ENCODE results near the gene MMAB.

The MMAB gene

DNA sequence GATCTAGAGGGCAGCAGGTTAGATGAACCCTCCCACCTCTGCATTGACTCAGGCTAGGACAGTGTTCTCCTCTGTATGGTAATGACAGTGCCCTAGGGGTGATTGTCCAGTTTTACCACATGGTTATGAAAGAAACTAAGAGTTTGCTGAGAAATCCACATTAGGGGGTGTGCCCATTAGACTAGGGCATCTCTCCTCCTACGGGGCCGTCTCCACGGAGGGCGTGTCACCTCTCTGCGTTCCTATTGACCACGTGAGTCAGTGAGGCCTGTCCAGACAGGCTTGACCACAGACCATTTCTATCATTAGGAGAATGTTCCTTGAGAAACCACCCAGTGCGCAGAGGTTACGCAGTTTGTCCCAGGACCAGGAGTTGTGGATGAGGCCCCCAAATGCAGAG lies 8.6 kb upstream of the MMAB start:
- DNase-seq, result no peak

DNA sequence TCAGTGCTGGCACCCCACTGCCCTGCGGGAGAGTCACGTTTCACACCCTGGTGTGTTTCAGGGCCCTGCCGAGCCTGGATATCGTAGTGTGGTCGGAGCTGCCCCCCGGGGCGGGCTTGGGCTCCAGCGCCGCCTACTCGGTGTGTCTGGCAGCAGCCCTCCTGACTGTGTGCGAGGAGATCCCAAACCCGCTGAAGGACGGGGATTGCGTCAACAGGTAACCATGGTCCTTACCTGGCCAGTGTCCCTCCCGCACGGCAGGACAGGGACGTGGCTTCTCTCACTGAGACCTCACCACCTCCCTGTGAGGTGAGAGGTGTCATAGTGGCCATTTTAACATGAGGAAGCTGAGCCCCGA lies 8.0 kb upstream of the MMAB start:
- no peak for DNase-seq

DNA sequence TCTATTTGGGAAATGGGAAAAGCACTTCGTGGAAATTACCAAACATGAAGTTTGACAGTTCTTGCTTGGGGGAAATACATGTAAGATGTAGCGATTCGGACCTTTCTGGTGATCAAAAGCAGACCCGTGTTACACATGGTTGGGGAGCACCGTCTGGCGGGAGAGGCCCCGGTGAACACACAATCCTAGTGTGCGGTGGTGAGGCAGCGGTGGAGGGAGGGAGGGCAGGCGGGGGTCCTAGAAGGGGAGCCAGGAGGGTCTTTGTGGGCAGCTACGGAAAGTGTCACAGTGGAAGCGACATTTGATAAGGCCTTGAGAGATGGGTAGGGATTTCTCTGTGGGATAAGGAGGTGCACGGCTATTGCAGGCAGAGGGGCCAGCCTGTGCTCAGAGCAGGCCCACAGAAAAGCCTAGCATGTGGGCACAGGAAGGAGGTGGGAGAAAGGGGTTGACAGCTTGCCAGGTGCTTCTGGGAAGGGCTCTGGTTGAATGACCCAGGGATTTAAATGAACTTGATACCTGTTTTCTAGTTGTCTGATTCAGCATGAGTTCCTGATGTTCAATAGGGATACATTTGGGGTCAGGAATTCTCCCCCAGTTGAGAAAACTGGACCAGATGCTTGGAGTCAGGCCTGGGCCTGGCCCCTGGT lies 7.5 kb upstream of the MMAB start:
- DNase-seq, result no peak

DNA sequence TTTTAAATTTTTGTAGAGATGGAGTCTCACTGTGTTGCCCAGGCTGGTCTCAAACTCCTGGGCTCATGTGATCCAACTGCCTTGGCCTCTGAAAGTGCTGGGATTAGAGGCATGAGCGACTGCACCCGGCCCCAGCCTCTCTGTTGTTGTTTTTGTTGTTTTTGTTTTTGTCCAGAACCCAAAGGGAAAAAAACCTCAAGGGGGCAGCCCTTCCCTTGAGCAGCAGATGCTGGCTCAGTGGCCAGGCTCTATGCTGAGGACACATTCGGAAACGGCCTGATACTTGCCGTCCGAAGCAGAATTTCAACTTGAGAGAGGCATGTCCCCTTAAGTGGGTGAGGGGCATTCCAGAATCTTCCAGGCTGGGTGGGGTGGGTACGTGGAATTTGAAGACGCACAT lies 7.0 kb upstream of the MMAB start:
- no peak for DNase-seq

DNA sequence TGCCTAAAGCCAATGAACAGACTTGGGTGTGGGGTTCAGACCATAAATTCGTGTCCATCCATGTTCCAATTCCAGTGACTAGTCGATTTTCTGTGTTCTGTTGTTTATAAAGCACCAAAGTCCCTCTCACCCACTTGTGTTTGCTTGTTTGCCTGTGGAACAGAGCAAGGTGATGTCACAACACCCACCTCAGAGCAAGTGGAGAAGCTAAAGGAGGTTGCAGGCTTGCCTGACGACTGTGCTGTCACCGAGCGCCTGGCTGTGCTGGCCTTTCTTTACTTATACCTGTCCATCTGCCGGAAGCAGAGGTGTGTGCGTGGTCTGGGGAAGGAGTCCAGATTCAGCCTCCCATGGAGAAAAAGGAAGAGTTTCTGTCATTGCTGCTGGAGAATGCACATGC lies 6.3 kb upstream of the MMAB start:
- DNase-seq, result no peak

DNA sequence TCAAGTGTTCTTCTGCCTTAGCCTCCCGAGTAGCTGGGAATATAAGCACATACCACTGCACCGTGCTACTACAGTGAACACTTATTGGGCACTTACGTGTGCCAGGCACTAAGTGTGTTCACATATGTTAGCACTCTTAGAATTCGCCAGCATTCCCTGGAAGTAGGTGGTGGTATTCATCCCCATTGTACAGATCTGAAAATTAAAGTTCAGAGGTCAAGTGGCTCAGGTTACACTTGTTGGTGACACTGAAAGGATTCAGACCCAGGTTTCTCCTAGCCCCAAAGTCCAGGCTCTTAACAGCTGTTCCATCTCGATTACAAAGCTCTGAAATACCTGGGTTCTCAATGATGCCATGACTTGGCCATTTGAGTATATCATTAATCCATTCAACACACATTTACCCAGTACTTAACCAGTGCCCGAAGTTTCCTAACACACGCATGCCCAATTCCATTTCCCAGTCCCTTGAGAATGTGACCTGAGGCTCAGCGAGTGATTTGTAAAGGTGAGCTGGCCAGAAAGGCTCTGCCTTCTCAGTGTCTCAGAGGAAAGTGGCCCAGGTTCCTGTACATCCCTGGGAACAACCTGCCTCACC lies 5.1 kb upstream of the MMAB start:
- no peak for DNase-seq

DNA sequence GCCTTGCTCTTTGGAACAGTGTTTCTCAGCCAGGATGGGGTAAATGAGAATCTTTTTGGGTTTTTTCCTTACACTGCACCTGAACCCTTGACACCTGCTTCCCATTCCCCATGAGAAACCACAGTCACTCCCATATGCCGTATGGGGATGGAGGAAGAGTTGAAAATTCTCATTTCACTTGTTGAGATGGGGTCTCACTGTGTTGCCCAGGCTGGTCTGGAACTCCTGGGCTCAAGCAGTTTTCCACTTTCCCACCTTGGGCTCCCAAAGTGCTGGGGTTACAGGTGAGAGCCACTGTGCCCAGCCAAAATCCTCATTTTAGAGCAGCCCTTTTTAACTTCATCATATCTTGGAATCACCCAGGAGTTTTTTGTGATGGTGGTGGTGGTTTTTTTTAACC lies 4.0 kb upstream of the MMAB start:
- no peak for DNase-seq

DNA sequence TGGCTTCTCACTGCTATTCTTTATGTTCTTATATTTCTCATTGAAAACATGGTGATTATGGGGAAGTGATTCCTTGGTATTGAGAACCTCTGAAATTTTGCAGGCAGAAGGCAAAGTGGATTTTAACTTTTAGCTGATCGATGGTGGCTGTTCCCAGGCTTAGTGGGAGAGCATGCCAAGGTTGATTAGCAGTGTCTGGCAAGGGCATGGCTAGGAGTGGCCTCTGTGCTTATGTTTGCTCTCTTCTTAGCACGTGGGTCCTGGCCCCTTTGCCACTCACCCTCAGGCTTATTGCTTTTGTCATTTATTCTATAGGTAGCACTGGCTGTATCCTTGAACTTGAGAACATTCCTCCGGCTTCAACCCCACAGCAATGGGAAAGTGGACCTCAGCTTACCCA lies 2.4 kb upstream of the MMAB start:
- DNase-seq, result no peak

DNA sequence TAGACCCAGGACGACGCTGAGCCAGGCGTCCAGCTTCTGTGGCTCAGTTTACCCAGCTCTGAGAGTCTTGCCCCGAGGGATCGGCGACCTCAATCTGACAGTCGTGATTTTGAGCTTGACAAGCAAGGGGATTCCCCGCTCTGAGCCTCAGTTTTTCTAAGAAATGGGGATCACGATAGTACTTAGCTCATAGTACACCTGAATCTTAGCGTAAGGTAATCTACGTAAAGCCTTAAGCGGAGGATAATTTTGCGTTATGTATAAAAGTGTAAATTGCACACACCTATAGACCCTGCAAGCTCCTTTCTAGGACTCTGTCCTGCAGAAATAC lies 575 bp upstream of the MMAB start:
- DNase-seq, result no peak

DNA sequence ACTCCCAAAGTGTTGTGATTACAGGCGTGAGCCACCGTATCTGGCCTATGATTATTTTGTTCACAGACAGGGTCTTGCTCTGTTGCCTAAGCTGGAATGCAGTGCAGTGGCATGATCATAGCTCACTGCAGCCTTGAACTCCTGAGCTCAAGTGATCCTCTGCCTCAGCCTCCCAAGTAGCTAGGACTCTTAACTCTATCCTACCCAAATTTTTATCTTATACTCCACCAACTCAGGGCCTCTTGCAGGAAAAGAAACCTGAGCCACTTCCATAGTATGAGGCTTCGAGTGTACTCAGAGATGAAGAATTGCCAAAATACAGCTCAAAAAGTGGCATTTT lies 828 bp downstream of the MMAB start:
- no peak for DNase-seq

DNA sequence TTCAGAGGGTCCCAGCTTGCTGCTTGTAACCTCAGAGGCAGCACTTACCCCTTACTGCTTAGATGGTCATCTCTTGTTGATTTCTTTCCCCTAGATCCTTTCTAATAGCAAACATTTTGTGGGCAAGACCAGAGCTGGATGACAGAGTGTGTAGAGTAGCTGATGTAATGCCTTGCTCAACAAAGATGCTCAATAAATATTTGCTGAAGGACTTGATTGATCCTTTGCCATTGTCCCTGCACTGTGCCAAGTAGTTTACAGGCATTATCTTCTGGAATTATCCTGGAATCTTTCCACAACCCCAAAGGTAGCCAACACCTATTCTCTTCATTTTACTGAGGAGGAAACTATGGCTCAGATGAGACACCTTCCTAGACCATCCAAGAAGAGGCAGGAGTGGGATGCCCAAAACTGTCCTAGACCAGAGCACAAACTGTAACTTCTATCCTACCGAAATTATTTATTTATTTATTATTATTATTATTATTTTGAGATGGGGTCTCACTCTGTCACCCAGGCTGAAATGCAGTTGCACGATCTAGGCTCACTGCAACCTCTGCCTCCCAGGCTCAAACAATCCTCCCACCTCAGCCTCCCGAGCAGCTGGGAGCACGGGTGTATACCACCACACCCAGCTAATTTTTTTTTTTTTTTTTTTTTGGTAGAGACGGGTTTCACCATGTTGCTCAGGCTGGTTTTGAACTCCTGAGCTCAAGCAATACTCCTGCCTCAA lies 1.4 kb downstream of the MMAB start:
- DNase-seq, result no peak

DNA sequence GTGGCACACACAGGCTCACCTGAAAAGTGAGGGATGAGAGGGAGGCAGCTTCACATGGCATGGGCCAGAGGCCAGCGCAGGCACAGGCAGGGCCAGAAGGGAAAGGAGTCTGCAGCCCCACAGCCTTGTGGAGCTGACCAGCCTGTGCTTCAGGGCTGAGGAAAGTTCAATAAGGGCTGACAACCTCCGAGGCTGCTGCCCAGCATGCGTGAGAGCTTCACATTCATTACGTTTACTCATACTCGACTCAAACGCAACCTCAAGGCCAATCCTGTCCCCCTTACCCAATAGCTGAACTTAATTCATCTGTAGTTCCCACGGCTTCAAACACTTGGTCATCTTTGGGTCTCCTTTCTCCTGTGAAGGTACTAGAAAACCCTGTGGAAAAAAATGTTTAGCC lies 4.8 kb downstream of the MMAB start:
- DNase-seq, result no peak

DNA sequence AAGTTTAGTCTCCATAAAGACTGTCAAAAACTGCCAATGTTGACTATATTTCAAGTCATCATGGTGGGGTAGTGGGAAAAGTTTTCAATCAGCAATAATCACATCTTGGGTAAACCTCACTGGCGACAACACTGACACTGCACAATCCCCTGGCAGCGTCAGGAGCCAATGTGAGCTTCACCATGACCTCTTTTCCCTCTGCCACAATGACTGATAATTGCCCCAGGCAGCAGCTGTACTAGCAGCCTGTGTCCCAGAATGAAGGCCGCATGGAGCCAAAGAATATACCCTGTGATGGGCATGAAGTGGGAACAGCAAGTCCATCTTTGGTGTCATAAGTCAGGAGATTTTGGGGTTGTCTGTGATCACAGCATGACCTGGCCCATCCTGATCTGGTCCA lies 5.3 kb downstream of the MMAB start:
- DNase-seq, result no peak

DNA sequence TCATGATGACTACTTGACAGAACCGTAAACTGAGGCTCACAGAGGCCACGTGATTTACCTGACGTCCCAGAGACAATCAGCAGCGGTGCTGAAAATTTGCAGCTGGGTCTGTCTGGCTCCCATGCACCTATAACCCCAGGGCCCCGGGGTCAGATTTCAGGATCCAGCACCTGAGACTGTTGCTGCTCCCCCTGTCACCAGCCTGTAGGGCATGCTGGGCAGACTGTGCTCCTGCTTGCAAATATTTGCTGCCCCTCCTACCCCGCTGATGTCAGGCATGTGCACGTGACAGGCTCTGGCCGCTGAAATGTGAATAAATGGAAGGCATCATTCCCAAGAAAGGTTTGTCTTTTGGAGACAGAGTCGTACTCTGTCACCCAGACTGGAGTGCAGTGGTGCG lies 6.0 kb downstream of the MMAB start:
- DNase-seq, result no peak

DNA sequence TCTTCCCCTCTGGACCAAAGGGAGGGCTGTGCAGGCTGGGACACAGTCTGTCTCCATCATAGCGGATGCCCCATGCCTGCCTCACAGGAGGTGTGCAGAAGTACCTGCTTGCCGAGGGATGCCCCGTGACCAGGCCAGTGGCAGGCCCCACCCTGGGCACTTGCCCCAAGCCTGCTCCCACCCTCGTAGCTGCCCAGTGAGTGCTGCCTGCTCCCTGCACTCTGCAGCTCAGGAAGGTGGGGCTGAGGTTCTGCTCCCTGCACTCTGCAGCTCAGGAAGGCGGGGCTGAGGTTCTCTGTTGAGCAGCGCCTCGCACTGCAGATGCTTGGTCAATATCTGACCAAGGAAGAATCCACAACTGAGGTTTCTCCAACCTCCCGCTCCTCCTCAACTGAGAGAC lies 6.9 kb downstream of the MMAB start:
- DNase-seq, result no peak

DNA sequence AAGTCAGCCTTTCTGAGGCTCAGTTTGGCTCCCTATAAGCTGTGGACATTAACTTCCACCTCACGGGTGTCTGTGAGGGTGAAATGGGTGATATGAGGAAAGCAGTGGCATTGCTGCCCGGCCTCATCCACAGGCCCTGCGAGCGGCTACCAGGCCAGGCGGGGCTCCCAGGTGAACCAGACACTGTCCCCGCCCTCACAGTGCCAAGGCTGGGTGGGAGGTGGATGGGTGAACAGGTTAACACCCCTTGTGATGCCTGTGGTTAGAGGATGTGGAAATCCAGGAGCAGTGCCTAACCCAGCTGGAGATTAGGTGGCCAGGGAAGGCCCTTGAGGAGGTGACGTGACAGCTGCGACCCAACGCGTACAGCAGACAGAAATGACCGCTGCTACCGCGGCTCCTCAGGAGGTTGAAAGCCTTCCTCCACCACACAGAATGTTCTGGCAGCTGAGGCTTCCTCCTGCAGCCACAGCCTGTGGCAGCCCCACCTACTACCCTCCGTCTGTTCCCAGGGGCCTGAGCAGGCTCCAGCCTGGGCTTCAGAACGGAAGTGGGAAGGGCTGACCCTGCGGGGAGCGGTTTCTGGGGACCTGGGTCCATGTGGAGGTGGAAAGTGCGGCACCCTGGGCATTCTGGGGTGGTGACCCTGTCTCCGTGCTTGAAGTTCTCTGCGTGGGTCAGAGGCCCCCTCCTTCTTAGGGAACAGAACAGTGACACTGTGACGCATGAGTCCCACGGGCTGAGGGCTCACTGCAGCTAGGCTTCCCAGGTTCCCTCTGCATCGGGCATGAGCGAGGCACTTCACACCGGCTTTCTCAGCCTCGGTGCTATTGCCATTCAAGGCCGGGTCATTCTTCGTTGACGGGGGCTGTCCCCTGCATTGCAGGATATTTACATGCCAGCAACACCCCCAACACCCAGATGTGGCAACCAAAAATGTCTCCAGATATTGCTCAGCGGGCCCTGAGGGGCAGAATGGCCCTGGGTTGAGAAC lies 9.7 kb downstream of the MMAB start:
- no peak for DNase-seq

DNA sequence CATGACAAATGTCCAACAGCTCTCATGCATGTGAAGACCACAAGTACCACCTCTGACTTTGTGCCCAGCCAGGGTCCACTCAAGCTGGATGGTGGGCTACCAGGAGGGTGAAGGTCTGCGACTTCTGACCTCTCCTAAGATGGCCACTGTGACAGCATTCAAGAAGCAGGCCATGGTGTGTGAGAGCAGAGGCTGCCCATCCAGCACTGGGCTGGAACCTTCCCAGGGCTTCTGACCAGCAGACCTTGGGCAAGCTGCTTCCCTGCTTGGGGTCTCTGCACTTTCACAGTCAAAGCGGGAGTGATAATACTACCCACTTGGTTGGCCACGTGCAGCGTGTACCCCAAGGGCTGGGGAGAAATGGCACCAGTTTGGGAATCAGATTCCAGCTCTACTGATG lies 10.4 kb downstream of the MMAB start:
- no peak for DNase-seq

DNA sequence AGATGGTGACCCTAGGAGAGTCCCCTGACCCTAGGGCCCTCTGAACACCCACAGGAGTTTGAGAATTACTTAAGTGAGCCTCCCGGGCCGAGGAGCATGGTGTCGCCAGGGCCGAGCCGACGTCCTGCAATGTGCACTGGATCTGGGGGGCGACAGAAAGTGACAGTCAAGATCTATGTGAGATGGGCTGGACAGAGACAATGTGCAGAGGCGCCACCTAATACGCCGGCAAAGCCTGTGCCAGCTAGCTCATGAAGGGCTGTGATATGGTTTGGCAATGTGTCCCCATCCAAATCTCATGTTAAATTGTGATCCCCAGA lies 11.6 kb downstream of the MMAB start:
- no peak for DNase-seq

DNA sequence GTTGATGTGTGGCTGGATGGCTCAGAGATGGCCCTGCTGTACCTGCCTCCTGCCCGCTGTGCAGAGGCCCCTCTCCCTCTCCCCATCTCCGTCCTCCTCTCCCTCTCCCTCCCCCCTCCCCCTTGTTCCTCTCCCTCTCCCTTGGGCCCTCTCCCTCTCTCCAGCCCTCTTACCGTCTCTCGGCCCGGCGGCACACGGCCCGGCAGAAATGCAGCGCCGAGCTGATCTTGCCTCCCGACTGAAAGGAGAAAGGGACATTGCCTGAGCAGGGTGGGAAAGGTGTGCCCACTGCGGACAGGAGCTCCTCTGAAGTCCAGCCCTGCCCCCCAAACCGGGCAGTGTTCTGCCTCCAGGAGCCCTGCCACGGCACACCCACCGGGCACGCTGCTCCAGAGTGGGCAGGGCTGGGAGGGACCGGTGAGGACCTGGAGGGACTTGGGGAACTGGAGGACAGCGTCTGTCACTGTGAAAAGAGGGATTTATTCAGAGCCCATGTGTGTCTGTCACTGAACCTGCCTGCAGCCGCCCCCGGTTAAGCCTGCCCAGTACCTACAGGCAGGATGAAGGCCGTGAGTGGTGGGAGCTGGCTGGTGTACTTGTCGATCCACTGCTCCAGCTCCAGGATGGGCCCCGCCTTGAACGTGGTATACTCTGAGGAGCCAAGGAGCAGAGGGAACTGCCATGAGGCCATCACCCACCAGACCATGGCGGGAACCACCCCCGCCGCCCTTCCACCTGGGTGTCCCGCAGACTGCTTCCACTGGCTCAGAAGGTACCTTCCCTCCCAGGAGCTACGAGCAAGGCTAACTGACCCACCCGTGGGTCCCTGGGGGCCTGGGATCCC lies 12.2 kb downstream of the MMAB start:
- no peak for DNase-seq

DNA sequence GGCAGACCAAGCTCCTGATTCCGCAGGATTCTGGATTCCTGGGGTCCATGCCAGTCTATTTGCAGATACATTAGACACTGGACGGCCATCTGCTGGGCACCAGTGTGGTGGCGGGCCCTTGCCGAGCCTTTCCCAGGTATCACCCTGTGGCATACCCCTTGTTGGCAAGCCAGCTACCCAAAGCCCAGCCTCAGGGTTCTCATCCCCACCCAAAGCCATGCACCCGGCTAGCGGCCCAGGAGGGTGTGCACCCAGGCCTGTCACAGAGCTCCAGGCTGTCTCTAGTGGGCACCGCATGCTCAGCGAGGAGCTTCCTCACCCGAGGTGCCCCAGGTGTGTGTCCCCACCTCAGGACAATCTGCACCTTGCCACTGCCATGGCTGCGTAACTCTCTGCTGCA lies 13.7 kb downstream of the MMAB start:
- DNase-seq, result no peak

DNA sequence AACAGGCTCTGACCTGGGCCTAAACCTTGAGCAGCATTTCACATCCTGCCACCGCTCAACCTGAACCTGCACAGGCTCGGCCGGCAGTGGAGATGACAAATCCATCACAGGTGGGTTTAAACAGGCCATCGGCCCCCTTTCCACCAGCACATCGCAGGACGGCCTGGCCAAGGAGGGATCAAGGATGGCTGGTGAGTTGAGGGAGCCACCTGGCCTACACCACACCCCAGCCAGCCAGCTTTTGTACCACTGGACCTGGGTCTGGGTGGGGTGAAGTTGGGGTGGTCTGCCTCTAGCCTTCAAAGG lies 14.2 kb downstream of the MMAB start:
- no peak for DNase-seq

DNA sequence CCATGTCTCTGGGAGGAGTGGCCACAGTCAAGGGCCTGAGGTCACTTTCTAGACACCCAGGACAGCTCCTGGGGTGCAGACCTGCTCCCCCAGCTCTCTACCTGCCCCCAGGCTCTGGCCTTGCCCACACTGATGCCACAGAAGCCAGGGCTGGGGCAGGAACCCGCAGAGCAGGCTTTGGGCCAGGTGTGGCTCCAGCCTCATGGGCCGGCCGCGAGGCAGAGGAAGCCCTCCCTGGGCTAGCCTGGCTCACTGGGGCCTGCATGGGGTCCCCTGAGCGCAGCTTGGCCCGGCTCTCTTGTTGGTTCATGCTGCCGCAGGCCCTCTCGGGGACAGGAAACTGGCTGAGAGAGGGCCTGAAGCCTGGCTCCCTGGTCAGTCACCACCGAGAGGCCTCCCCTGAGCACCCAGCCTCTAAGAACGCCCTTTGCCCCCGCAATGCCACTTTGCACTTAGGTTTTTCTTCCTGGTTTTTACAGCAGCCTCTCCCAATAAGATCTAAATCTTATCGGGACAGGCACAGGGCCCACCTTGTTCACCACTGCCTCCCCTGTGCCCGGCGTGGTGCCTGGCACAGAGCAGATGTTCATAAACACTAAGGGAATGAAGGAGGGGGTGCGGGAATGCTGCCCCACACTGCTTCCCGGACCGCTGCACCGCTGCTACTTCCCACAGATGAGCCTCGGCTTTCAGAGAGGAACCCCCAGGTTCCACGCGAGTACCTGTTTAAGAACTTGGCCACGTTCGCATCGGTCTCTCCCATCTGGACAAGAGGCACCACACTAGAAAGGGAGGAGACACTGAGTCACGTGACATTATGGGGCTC lies 14.7 kb downstream of the MMAB start:
- DNase-seq, result no peak
